Testis (tissue), 3 donors: ENCODE measurements around the gene HSF2. TPM values are rescaled to one million over a fixed set of nuclear protein-coding genes. Genes with fewer than 3 reads are reported as not detected.

Experiments
- DNase-seq: peaks from one replicate; pipeline ENCODE4 v3.0.0-alpha.2; 2019
- H3K27ac ChIP-seq, 2 donors: fragments of 200-600 bp; sonication (generic); one replicate each; pipeline ENCODE4 v1.5.1; 2019
- H3K27me3 ChIP-seq: fragments of 200-600 bp; sonication (generic); one replicate; pipeline ENCODE4 v1.5.1; 2019
- H3K36me3 ChIP-seq: fragments of 200-600 bp; sonication (generic); one replicate; pipeline ENCODE4 v1.5.1; 2017; ENCODE audit warnings: low read depth; ENCODE audit errors: missing control alignments
- H3K4me1 ChIP-seq: fragments of 200-600 bp; sonication (generic); one replicate; pipeline ENCODE4 v1.5.1; 2019
- H3K4me3 ChIP-seq, 2 donors: fragments of 200-600 bp; sonication (generic); one replicate each; pipeline ENCODE4 v1.5.1; 2017 to 2019
- H3K9me3 ChIP-seq: fragments of 200-600 bp; sonication (generic); one replicate; pipeline ENCODE4 v1.5.1; 2017
- POLR2A ChIP-seq: fragments of 450-650 bp; IDR thresholded peaks from one replicate; pipeline ENCODE4 v1.6.1; 2017; ENCODE audit warnings: antibody characterized with exemption, mild to moderate bottlenecking, moderate library complexity
- WGBS, 2 donors: methylation state at CpG; one replicate each; pipeline ENCODE4 v1.1.5; 2018; 5-methylcytosine and 5-hydroxymethylcytosine counted together
- intact Hi-C: fragments of 100-400 bp; cut with DNase I; formaldehyde crosslinking; loops from one replicate; pipeline ENCODE4 v1.15.1; 2023; ENCODE audit warnings: low total_unique reads
- polyA plus RNA-seq: library from polyadenylated mRNA; stranded (reverse); fragments of 350-450 nt; fragmentation: Illumina TruSeq; extraction: RNeasy Lipid Tissue Mini Kit (QIAGEN cat#74804); gene quantifications from one replicate; pipeline ENCODE4 v1.2.3, GENCODE V29; 2014; ENCODE audit warnings: low read depth, low replicate concordance; ENCODE audit not compliant: insufficient read depth
- total RNA-seq, 2 donors: library from RNA; depleted of rRNA; stranded (reverse); fragments of >200 nt; gene quantifications; one replicate each; pipeline ENCODE4 v1.2.3, GENCODE V29; 2016
- TF ChIP-seq, protein P1 (sequence below), 3 experiments: fragments of 450-650 bp in 2 of 3; fragments of 200-600 bp in 1 of 3; sonication (generic) in 1 of 3; IDR thresholded peaks; one replicate each; pipeline ENCODE4 v1.5.1; 2016 to 2019; ENCODE audit warnings: antibody characterized with exemption in 3 of 3, mild to moderate bottlenecking in 2 of 3, moderate library complexity in 1 of 3

HSF2 gene
- total and polyA plus RNA-seq, 3 donors from 2014 or later = 45.1 to 96.2 (median 96.1) TPM

DNA sequence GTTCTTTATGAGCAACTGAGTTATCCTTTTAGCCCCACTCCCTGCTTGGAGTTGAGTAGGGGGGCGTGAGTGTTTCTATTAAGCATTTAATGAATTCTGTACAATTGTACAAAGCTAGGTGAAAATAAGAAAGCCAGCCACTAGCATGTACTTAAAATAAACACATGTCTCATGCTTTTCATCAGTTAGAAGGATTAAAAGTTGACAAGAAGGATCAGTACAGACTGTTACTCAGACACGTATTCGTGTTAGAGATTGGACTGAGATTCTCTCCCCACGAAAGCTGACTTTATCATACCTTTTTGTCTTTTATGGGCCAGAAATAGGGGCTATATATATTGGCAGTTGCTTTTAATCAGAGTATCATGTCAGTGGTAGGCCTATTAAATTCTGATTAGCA lies 1.7 kb downstream of the HSF2 start:
- Histone ChIP-seq H3K36me3 (no peaks in the 10 kb centered on the region), H3K27me3 (no peaks in the 10 kb centered on the region), H3K4me1 (no peaks in the 10 kb centered on the region), H3K4me3 (no peak overlapping the region), H3K9me3 (no peaks in the 10 kb centered on the region), H3K27ac (no peak overlapping the region)
- TF ChIP-seq POLR2A = no peak
- TF ChIP-seq, protein P1, sequence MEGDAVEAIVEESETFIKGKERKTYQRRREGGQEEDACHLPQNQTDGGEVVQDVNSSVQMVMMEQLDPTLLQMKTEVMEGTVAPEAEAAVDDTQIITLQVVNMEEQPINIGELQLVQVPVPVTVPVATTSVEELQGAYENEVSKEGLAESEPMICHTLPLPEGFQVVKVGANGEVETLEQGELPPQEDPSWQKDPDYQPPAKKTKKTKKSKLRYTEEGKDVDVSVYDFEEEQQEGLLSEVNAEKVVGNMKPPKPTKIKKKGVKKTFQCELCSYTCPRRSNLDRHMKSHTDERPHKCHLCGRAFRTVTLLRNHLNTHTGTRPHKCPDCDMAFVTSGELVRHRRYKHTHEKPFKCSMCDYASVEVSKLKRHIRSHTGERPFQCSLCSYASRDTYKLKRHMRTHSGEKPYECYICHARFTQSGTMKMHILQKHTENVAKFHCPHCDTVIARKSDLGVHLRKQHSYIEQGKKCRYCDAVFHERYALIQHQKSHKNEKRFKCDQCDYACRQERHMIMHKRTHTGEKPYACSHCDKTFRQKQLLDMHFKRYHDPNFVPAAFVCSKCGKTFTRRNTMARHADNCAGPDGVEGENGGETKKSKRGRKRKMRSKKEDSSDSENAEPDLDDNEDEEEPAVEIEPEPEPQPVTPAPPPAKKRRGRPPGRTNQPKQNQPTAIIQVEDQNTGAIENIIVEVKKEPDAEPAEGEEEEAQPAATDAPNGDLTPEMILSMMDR (IDR thresholded peaks at IDR 0.05) = no peak
- intact Hi-C loops = no loop called here
- no peak for DNase-seq
- WGBS, 2 donors = 47 to 49% methylated on average over 4 of the region's 4 CpGs

DNA sequence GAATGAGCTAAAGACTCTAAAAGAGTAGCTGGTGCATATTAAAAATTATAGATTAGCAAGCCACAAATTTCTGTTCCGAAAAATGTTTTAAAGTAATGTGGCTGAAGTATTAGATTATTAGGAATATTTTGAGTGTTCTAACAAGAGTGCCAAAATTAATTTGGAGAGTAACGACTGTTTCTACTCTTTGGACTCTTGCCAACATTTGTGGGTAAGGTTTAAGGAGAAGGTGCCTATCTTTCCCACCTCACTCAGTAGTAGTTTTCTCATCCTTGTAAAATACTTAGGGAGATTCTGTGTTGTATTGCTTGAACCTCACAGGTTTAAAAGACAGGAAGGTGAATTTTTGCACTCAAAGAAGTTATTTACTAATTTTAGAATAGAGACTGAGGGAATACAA lies 5.0 kb downstream of the HSF2 start:
- Histone ChIP-seq H3K27me3 (no peaks in the 10 kb centered on the region), H3K36me3 (no peaks in the 10 kb centered on the region), H3K9me3 (no peaks in the 10 kb centered on the region), H3K4me3 (no peak overlapping the region), H3K4me1 (no peaks in the 10 kb centered on the region), H3K27ac (no peak overlapping the region)
- no peak for DNase-seq
- intact Hi-C loops = no loop called here
- no peak for TF ChIP-seq POLR2A
- TF ChIP-seq, protein P1 (IDR thresholded peaks at IDR 0.05) = no peak
- 57 to 61% methylated on average over 2 of the region's 2 CpGs for WGBS, 2 donors

DNA sequence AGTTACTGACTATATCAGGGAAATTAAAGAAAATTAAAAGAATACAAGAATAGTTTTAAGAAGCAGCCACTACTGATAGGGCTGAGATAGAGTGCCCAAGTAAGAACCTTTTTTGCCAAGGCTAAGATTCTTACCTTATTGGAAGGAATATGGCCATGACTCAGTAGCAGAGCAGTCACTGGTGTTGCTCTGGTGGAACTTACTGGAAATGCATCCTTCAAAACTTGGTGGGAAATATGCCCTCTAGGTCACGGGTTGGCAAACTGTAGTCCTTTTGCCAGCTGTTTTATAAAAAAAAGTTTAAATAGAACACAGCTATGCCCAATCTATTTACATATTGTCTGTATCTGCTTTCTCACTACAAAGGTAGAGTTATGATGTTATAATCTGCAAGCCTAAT lies 6.0 kb downstream of the HSF2 start:
- TF ChIP-seq, protein P1 (IDR thresholded peaks at IDR 0.05) = no peak
- TF ChIP-seq POLR2A = no peak
- H3K27ac ChIP-seq = no peak overlapping the region
- 95 to 100% methylated on average over 1 of the region's 1 CpG for WGBS, 2 donors
- DNase-seq = no peak
- no peak overlapping the region for H3K4me3 ChIP-seq
- intact Hi-C loops = no loop called here
- no peaks in the 10 kb centered on the region for H3K36me3 ChIP-seq
- H3K4me1 ChIP-seq = no peaks in the 10 kb centered on the region
- H3K27me3 ChIP-seq = no peaks in the 10 kb centered on the region
- no peaks in the 10 kb centered on the region for H3K9me3 ChIP-seq

DNA sequence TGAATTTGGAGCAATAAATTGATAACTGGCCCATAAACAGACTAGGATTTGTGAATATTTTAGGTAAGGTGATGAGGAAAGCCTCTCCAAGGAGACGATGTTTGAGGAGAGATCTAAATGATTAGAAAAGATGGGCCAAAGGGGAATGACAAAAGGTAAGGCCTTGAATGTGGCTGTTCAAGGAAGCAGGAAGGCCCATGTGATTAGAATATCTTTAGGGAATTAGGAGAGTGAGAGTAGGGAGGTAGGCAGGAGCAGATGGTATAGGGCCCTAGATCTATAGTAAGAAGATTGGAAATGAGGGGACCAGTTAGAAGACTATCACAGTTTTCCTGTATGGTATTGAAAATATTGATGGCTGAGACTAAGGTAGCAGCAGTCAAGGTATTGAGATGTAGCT lies 6.7 kb downstream of the HSF2 start:
- Histone ChIP-seq H3K4me3 (no peak overlapping the region), H3K27ac (no peak overlapping the region), H3K4me1 (no peaks in the 10 kb centered on the region), H3K9me3 (no peaks in the 10 kb centered on the region), H3K36me3 (no peaks in the 10 kb centered on the region), H3K27me3 (no peaks in the 10 kb centered on the region)
- 92 to 94% methylated on average over 1 of the region's 1 CpG for WGBS, 2 donors
- no peak for DNase-seq
- intact Hi-C loops = no loop called here
- TF ChIP-seq POLR2A = no peak
- TF ChIP-seq, protein P1 (IDR thresholded peaks at IDR 0.05) = no peak

DNA sequence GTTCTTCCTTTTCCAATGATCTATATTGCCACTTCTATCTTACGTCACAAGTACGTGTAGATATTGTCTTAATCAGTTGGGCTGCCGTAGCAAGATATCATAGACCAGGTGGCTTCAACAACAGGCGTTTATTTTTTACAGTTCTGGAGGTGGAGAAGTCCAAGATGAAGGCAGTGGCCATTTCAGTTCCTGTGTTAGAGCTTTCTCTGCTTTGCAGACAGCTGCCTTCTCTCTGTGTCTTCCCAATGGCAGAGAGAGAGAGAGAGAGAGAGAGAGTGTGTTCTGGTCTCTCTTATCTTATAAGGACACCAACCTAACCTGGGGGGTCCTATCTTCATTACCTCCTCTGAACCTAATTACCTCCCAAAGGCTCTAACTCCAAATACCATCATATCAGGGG lies 8.3 kb downstream of the HSF2 start:
- Histone ChIP-seq H3K36me3 (no peaks in the 10 kb centered on the region), H3K27ac (no peak overlapping the region), H3K9me3 (no peaks in the 10 kb centered on the region), H3K4me1 (no peaks in the 10 kb centered on the region), H3K27me3 (no peaks in the 10 kb centered on the region), H3K4me3 (no peak overlapping the region)
- WGBS, 2 donors = 66 to 87% methylated on average over 4 of the region's 4 CpGs
- intact Hi-C loops = no loop called here
- no peak for DNase-seq
- TF ChIP-seq, protein P1 (IDR thresholded peaks at IDR 0.05) = no peak
- no peak for TF ChIP-seq POLR2A
